Lower leg skin (tissue), 4 donors: ENCODE results near the gene TPO. TPM values are rescaled to one million over a fixed set of nuclear protein-coding genes. Genes with fewer than 3 reads are reported as not detected.
A peak's percentile ranks its signal among the peaks of the same experiment; 100 is the strongest.

ENCODE experiments used
- DNase-seq, 2 donors: peaks; one replicate each; pipeline ENCODE4 v3.0.0-alpha.2; 2019; ENCODE audit warnings: low spot score in 2 of 2
- H3K4me3 ChIP-seq: fragments of 200-600 bp; sonication (generic); 2 replicates; pipeline ENCODE4 v1.5.1; 2017; ENCODE audit warnings: mild to moderate bottlenecking, low read depth; ENCODE audit not compliant: poor library complexity, severe bottlenecking
- CTCF ChIP-seq, 3 donors: fragments of 450-650 bp; IDR thresholded peaks; one replicate each; pipeline ENCODE4 v1.5.1; 2016; ENCODE audit warnings: antibody characterized with exemption in 3 of 3, mild to moderate bottlenecking in 3 of 3, moderate library complexity in 2 of 3
- POLR2A ChIP-seq, 2 donors: fragments of 450-650 bp; IDR thresholded peaks; one replicate each; pipeline ENCODE4 v1.6.1; 2016 to 2017; ENCODE audit warnings: antibody characterized with exemption in 2 of 2, mild to moderate bottlenecking in 1 of 2, moderate library complexity in 1 of 2
- WGBS, 2 donors: methylation state at CpG; one replicate each; pipeline ENCODE4 v1.1.5; 2018; 5-methylcytosine and 5-hydroxymethylcytosine counted together
- intact Hi-C: fragments of 100-400 bp; cut with DNase I; formaldehyde crosslinking; loops from one replicate; pipeline ENCODE4 v1.15.0; 2023; ENCODE audit warnings: low total_unique reads
- total RNA-seq, 4 donors: library from RNA; depleted of rRNA; stranded (reverse); fragments of >200 nt; gene quantifications; one replicate each; pipeline ENCODE4 v1.1.0, GENCODE V29; 2016

The TPO gene
- total RNA-seq, 4 donors from 2014 or later, result 0.64 to 5.9 (median 2.2) TPM

- H3K4me3 ChIP-seq, result no peak overlapping the region
- no peak for TF ChIP-seq POLR2A (IDR thresholded peaks at IDR 0.05)
- DNase-seq, result no peak
- 54 to 62% methylated on average over 4 of the region's 4 CpGs for WGBS, 2 donors
- intact Hi-C loops, result no loop called here
Observed at GRCh38 chr2:1462994-1463393, 49.7 kb downstream of the TPO start.

GRCh38 chr2:1472350-1472749, 59.1 kb downstream of the TPO start:
- H3K4me3 ChIP-seq, result no peak overlapping the region
- DNase-seq, result no peak
- 80 to 86% methylated on average over 9 of the region's 9 CpGs for WGBS, 2 donors
- intact Hi-C loops, result no loop called here
- TF ChIP-seq POLR2A (IDR thresholded peaks at IDR 0.05) (no peak), CTCF (IDR thresholded peaks at IDR 0.05) (no peak)

GRCh38 chr2:1476617-1477195, 63.4 kb downstream of the TPO start:
- intact Hi-C loops, result no loop called here
- WGBS, 2 donors, result 86 to 90% methylated on average over 17 to 18 of the region's 30 CpGs
- no peak overlapping the region for H3K4me3 ChIP-seq
- DNase-seq, result no peak
- TF ChIP-seq POLR2A (IDR thresholded peaks at IDR 0.05) (no peak), CTCF (IDR thresholded peaks at IDR 0.05) (no peak)

- no peak overlapping the region for H3K4me3 ChIP-seq
- intact Hi-C loops, result no loop called here
- 83 to 90% methylated on average over 47 to 50 of the region's 76 CpGs for WGBS, 2 donors
- peak in 1 of 2 donors; percentile 61 for DNase-seq
- no peak for TF ChIP-seq POLR2A (IDR thresholded peaks at IDR 0.05)
- no peak for TF ChIP-seq CTCF (IDR thresholded peaks at IDR 0.05)
Observed at GRCh38 chr2:1477196-1478040, 64.2 kb downstream of the TPO start.

GRCh38 chr2:1478311-1479305, 65.3 kb downstream of the TPO start:
- 84 to 87% methylated on average over 48 of the region's 48 CpGs for WGBS, 2 donors
- intact Hi-C loops, result no loop called here

More at GRCh38 chr2:1478311-1479305, 65.3 kb downstream of the TPO start:
- no peak overlapping the region for H3K4me3 ChIP-seq
- no peak for TF ChIP-seq POLR2A (IDR thresholded peaks at IDR 0.05)
- TF ChIP-seq CTCF (IDR thresholded peaks at IDR 0.05), result no peak
- peak in 1 of 2 donors; percentile 77 for DNase-seq
